Measurements from ENCODE around the gene ACOT11.

ACOT11 gene

GRCh38 chr1:54652168-54652567 lies 104.1 kb downstream of the ACOT11 start:
- DNase-seq, result no peak

GRCh38 chr1:54653036-54653435 lies 105.0 kb downstream of the ACOT11 start:
- DNase-seq, result no peak

GRCh38 chr1:54658164-54658913 lies 110.3 kb downstream of the ACOT11 start:
- no peak for DNase-seq

Data from activated naive CD4-positive, alpha-beta T cell treated with anti-CD3 and anti-CD28 coated beads, Interleukin-2, amount 50 U/mL, for 16 hours (primary cell).